Measurements from ENCODE around the gene NECAB3.
"Not testable (repeated sequence)": the region's sequence is repeated elsewhere in the genome, so short reads cannot be mapped to it uniquely, and the experiment has no call there.

Gene NECAB3

GRCh38 chr20:33703498-33704137, 29.4 kb upstream of the NECAB3 start:
- no peak overlapping the region for H3K27ac ChIP-seq (ENCODE audit: low read length)
- H4K20me1 ChIP-seq (ENCODE audit: insufficient read depth, low read length) = no peaks in the 10 kb centered on the region
- H3F3A ChIP-seq (ENCODE audit: insufficient read depth, low read length) = no peaks in the 10 kb centered on the region
- H3K27me3 ChIP-seq (replicated peaks; ENCODE audit: insufficient read depth, low read length) = no peaks in the 10 kb centered on the region
- no peaks in the 10 kb centered on the region for H3K9me3 ChIP-seq (replicated peaks; ENCODE audit: insufficient read depth, low read length)
- no peak overlapping the region for H2AFZ ChIP-seq (ENCODE audit: low read length)
- no peak overlapping the region for H3K4me3 ChIP-seq (ENCODE audit: low read length)
- no peak overlapping the region for H3K4me2 ChIP-seq (ENCODE audit: low read depth, low read length)
- TF ChIP-seq EZH2 (optimal IDR thresholded peaks at IDR 0.05; ENCODE audit: low read depth, low read length) (no peak), CTCF (IDR thresholded peaks at IDR 0.05; ENCODE audit: low read length) (no peak), EZH2phosphoT487 (IDR thresholded peaks at IDR 0.05; ENCODE audit: low read length) (no peak)
- no peak for DNase-seq
- no peaks in the 10 kb centered on the region for H3K36me3 ChIP-seq (replicated peaks; ENCODE audit: insufficient read depth, low read length)
- no peaks in the 10 kb centered on the region for H3K4me1 ChIP-seq (ENCODE audit: low read length)
- no peak overlapping the region for H3K9ac ChIP-seq (ENCODE audit: low read length)
- no peaks in the 10 kb centered on the region for H3K79me2 ChIP-seq (ENCODE audit: low read length)
- no peaks in the 10 kb centered on the region for H3K9me2 ChIP-seq (replicated peaks; ENCODE audit: insufficient read depth, low read length)

- H3K9ac ChIP-seq (ENCODE audit: low read length) = no peak overlapping the region
- H3K79me2 ChIP-seq (ENCODE audit: low read length) = no peaks in the 10 kb centered on the region
- H3K27me3 ChIP-seq (replicated peaks; ENCODE audit: insufficient read depth, low read length) = no peaks in the 10 kb centered on the region
- no peak overlapping the region for H3K4me2 ChIP-seq (ENCODE audit: low read depth, low read length)
- H2AFZ ChIP-seq (ENCODE audit: low read length) = no peak overlapping the region
- no peak for DNase-seq
- TF ChIP-seq CTCF (IDR thresholded peaks at IDR 0.05; ENCODE audit: low read length) (no peak), EZH2 (optimal IDR thresholded peaks at IDR 0.05; ENCODE audit: low read depth, low read length) (no peak), EZH2phosphoT487 (IDR thresholded peaks at IDR 0.05; ENCODE audit: low read length) (no peak)
- no peaks in the 10 kb centered on the region for H3K9me3 ChIP-seq (replicated peaks; ENCODE audit: insufficient read depth, low read length)
- H3F3A ChIP-seq (ENCODE audit: insufficient read depth, low read length) = no peaks in the 10 kb centered on the region
- no peaks in the 10 kb centered on the region for H3K36me3 ChIP-seq (replicated peaks; ENCODE audit: insufficient read depth, low read length)
- no peak overlapping the region for H3K4me3 ChIP-seq (ENCODE audit: low read length)
- no peaks in the 10 kb centered on the region for H3K9me2 ChIP-seq (replicated peaks; ENCODE audit: insufficient read depth, low read length)
- no peak overlapping the region for H3K27ac ChIP-seq (ENCODE audit: low read length)
- no peaks in the 10 kb centered on the region for H4K20me1 ChIP-seq (ENCODE audit: insufficient read depth, low read length)
- H3K4me1 ChIP-seq (ENCODE audit: low read length) = no peaks in the 10 kb centered on the region
Measured at GRCh38 chr20:33702861-33703260, 28.6 kb upstream of the NECAB3 start.

- no peaks in the 10 kb centered on the region for H3K79me2 ChIP-seq (ENCODE audit: low read length)
- H3K9ac ChIP-seq (ENCODE audit: low read length) = no peak overlapping the region
- no peaks in the 10 kb centered on the region for H3K36me3 ChIP-seq (replicated peaks; ENCODE audit: insufficient read depth, low read length)
- no peaks in the 10 kb centered on the region for H3F3A ChIP-seq (ENCODE audit: insufficient read depth, low read length)
- DNase-seq = no peak
- no peaks in the 10 kb centered on the region for H3K27me3 ChIP-seq (replicated peaks; ENCODE audit: insufficient read depth, low read length)
- H3K9me3 ChIP-seq (replicated peaks; ENCODE audit: insufficient read depth, low read length) = no peaks in the 10 kb centered on the region
- no peaks in the 10 kb centered on the region for H3K4me1 ChIP-seq (ENCODE audit: low read length)
- H3K27ac ChIP-seq (ENCODE audit: low read length) = no peak overlapping the region
- no peaks in the 10 kb centered on the region for H3K9me2 ChIP-seq (replicated peaks; ENCODE audit: insufficient read depth, low read length)
- no peak overlapping the region for H3K4me3 ChIP-seq (ENCODE audit: low read length)
- no peak overlapping the region for H3K4me2 ChIP-seq (ENCODE audit: low read depth, low read length)
- TF ChIP-seq CTCF (IDR thresholded peaks at IDR 0.05; ENCODE audit: low read length) (no peak), EZH2 (optimal IDR thresholded peaks at IDR 0.05; ENCODE audit: low read depth, low read length) (no peak), EZH2phosphoT487 (IDR thresholded peaks at IDR 0.05; ENCODE audit: low read length) (no peak)
- H2AFZ ChIP-seq (ENCODE audit: low read length) = no peak overlapping the region
- H4K20me1 ChIP-seq (ENCODE audit: insufficient read depth, low read length) = no peaks in the 10 kb centered on the region
Measured at GRCh38 chr20:33701629-33702450, 27.6 kb upstream of the NECAB3 start.

GRCh38 chr20:33700696-33701441, 26.6 kb upstream of the NECAB3 start:
- not testable (repeated sequence) for H3K79me2 ChIP-seq (ENCODE audit: low read length); H3K27ac ChIP-seq (ENCODE audit: low read length); H4K20me1 ChIP-seq (ENCODE audit: insufficient read depth, low read length); H3K9ac ChIP-seq (ENCODE audit: low read length); H3K9me2 ChIP-seq (replicated peaks; ENCODE audit: insufficient read depth, low read length); H3K27me3 ChIP-seq (replicated peaks; ENCODE audit: insufficient read depth, low read length); H3K4me2 ChIP-seq (ENCODE audit: low read depth, low read length); H3F3A ChIP-seq (ENCODE audit: insufficient read depth, low read length); H3K4me1 ChIP-seq (ENCODE audit: low read length); H2AFZ ChIP-seq (ENCODE audit: low read length); DNase-seq; H3K9me3 ChIP-seq (replicated peaks; ENCODE audit: insufficient read depth, low read length); H3K4me3 ChIP-seq (ENCODE audit: low read length); H3K36me3 ChIP-seq (replicated peaks; ENCODE audit: insufficient read depth, low read length)

GRCh38 chr20:33698966-33699365, 24.7 kb upstream of the NECAB3 start:
- not testable (repeated sequence) for H3K79me2 ChIP-seq (ENCODE audit: low read length); H3K9me2 ChIP-seq (replicated peaks; ENCODE audit: insufficient read depth, low read length); H3K4me3 ChIP-seq (ENCODE audit: low read length); H3F3A ChIP-seq (ENCODE audit: insufficient read depth, low read length); H3K9ac ChIP-seq (ENCODE audit: low read length); H3K36me3 ChIP-seq (replicated peaks; ENCODE audit: insufficient read depth, low read length); H3K27me3 ChIP-seq (replicated peaks; ENCODE audit: insufficient read depth, low read length); H2AFZ ChIP-seq (ENCODE audit: low read length); H4K20me1 ChIP-seq (ENCODE audit: insufficient read depth, low read length); H3K4me1 ChIP-seq (ENCODE audit: low read length); H3K4me2 ChIP-seq (ENCODE audit: low read depth, low read length); H3K27ac ChIP-seq (ENCODE audit: low read length); H3K9me3 ChIP-seq (replicated peaks; ENCODE audit: insufficient read depth, low read length); DNase-seq

All from MM.1S (cell line).